Kidney glomerular epithelial cell (primary cell): Measurements from ENCODE around the gene C19orf85.

Source experiments
- DNase-seq: peaks from one replicate; lab custom pipeline; 2025; lab: John Stamatoyannopoulos, UW

The C19orf85 gene

DNA sequence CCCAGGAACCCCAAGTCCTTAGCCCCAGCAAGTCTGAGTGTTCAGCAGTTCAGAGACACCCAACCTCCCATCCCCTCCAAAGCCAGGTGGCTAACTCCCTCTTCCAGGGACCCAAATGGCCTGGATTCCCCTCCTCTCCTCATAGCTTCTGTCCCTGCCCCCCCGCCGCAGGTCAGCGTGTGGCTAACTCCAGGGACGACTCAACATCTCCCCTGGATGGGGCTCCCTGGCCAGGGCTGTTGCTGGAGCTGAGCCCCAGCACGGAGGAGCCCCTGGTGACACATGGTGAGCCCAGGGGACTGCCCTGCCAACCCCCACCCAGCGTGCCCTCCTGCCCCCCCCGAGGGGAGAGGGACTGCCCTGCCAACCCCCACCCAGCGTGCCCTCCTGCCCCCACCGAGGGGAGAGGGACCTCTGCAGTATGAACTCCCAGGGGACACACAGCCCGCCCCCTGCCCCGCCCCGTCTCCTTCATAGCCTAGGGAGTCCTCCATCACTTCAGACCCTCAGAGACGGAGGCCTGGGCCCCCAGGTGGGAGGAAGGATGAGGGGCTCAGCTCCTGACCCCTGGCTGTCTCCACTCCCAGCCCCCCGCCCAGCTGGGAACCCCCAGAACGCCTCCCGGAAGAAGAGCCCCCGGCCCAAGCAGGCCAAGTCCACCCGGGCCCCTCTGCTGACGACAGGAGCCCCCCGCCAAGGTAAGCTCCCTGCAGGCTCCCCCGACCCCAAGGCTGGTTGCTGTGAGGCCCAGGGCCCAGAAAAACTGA lies 25.3 kb upstream of the C19orf85 start:
- no peak for DNase-seq

DNA sequence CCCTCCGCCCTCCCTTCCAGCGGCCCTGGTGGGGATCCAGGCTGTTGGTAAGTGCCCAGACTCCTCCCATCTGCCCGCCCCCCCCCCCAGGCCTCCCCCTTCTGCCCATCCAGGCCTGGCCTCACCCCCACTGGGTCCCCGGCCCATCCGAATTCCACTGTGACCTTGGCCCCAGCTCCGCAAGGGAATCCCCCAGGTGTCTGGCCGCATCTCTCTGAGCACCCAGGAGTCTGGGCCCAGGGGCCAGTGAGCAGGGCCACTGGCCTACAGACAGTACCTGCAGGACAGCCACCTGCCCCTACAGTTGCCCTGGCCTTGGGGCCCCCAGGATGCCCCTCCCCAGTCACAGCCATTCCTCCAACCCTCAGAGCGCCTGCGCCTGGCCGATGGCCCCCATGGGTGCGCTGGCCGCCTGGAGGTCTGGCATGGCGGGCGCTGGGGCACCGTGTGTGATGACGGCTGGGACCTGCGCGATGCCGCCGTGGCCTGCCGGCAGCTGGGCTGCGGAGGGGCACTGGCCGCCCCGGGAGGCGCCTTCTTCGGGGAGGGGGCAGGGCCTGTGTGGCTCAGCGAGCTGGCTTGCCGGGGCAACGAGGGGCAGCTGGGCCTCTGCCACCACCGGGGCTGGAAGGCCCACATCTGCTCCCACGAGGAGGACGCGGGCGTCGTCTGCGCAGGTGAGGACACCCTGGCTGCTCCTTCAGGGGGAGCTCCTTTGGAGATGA lies 24.6 kb upstream of the C19orf85 start:
- DNase-seq, result no peak

DNA sequence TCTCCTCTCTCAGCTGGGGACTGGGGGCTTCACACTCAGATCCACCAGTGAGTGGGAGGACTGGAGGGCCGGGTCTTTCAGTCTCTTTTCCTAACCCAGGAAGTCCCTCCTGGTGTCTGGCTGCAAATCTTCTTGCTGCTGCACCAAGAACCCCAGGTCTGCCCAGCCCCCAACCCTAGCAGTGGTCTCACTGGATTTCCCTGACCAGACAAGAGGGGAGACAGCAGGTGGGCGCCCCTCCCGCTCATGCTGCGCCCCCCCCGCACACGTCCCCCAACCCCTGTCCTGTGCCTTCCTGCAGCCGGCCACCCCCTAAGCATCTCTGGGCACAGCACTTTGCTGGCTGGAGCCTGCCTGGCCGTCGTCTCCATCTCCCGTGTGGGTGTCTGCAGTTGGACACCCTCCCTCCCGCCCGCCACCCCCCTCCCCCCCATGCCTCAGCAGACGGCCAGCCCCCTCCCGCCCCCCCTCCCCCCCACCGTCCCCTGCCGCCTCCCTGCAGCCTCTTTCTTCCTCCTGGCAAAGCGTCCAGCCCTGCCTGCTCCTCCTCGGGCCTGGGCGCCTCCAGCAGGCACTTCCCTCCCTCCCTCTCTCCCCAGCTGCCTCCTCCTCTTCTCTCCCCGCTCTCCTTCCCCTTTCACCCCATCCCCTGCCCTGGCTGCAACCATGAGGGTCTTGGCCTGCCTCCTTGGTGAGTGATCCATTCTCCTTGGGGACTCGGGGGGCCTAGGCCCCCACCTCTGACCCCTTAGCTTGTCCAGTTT lies 23.6 kb upstream of the C19orf85 start, which contains the start of gene SSC5D:
TSS of gene SSC5D (plus strand) at position 513 of the 764 bp plus-strand sequence. CDS start at position 667, 154 bp downstream.
- DNase-seq, result no peak

DNA sequence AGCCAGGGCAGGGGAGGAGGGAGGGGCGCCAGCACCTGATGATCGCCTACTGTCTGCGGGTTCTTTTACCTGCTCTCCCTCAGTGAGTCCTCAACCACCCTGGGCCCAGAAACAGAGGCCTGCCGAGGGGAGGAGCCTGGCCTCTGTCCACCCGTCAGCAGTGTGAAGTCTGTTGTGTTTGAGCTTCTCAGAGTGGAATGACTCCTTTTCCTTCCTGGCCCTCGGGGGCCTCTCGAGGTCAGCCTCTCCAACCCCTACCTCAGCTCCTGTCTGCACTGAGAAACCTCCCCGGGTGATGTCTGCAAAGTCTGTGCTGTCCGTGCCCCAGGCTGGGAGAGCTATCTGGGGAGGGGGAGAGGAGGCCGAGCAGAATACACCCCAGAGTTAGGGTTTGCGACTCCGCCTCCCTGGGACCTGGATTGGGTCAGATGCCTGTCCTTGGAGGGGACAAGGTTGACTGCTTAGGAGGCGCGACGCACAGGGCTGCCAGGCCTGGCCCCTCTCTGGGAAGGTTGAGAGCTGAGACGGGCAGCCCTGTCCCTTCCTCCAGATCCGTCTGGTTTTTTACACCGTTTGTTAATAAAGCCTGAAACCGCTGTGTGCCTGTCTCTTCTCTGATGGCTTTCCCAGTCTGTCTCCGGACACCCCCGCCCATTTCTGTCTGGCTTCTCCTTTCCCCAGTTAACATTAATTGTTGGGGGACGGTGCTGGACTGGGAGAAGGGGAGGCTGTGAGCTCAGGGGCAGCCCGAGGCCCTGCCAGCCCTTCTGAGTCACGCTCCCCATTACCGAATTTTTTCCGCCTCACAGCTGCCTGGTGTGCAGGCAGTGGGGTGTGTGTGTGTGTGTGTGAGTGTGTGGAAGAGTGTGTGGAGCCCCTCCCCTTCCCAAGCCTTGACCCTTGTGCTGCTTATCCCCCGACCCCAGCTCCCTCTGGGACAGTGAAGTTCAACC lies 22.7 kb upstream of the C19orf85 start:
- peak; percentile 92 for DNase-seq

DNA sequence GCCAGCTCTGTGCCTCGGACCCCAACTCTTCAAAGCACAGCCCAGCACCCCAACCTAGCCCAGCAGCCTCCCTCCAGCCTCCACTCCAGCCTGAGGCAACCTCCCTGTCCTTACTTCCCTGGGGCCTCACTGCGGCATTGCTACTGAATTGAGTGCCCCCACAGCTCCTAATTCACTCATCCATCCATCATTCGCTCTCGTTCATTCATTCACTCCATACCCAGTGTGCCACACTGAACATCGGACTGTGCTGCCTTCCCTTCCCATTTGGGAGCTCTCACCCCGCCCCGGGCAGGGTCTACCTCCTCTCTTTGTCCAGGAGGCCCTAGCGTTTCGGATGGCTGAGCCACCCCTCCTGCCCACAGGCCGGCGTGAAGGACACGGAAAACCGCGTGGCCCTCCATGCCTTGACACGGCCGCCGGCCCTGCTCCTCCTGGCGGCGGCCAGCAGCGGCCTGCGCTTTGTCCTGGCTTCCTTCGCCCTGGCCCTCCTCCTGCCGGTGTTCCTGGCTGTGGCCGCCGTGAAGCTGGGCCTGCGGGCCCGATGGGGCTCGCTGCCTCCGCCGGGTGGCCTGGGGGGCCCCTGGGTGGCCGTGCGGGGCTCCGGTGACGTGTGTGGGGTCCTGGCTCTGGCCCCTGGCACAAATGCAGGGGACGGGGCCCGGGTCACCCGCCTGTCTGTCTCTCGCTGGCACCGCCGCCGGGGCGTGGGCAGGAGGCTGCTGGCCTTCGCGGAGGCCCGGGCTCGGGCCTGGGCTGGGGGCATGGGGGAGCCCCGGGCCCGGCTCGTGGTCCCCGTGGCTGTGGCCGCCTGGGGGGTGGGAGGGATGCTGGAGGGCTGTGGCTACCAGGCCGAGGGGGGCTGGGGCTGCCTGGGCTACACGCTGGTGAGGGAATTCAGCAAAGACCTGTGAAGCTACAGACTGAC lies 21.8 kb upstream of the C19orf85 start:
- DNase-seq, result no peak

DNA sequence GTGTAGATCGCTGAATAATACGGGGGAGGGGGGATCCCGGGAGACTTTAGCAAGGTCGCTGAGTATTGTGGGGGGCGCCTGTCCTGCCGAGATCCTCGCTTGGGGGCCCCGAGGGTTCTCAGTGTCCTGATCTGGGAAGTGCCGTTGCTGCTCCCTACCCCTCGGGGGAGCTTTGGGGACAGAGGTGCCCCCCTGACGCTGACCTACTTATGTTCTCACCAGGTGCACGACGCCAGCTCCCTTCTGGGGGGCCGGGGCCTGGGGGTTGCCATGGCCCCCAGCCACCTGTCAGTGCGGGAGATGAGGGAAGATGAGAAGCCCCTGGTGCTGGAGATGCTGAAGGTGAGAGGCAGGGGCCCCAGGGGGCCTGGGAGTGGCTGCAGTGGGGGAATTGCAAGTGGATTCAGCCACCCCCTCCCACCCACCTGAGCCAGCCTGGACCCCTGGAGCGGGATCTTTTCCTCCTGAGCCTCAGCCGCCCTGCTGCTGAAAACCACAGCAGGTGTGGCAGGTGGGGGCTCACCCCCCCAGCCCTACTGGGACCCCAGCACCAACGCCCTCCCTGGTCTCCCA lies 21.0 kb upstream of the C19orf85 start:
- DNase-seq, result no peak

DNA sequence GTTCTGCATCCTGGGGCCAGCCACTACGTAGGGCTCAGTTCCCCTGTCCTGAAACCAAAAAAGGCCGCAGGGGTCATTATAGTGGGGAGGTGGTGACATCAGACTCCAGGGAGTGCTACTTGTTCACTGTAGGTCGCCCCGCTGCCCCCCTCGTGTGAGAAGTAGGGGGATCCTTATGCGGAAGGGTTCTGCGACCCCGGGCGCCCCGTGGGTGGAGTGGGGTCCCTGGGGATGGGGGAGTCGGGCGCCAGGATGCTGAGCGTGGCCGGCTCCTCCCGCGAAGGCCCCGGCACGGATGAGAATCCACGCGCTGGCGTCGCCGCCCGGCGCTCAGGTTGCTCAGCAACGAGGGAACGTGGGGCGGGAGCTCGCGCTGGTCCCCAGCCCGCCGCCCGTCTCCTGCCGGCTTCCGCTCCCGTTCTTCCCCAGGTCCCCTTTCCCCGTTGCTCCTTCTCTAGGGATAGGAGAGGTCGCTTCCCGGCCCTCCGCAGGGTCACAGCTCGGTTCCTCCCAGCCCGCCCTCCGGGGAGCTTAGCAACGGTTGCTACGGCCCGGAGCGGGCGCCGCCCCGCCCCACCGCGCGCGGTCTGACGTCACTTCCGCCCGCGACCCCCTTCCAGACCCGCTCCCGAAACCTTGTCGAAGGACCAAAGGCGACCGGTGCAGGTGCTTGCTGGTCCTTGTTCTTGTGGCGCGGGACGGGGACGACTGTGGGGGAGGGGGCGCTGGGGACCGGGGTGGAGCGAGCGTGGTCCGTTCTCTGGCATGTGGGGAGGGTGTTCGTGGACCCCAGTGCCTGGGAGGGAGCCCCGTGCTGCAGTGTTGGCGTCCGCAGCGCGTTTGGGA lies 20.3 kb upstream of the C19orf85 start, which contains the start of gene NAT14:
TSS of gene NAT14 (plus strand) at position 596 of the 846 bp plus-strand sequence. CDS start 521 bp downstream, outside the sequence.
- peak; percentile 37 for DNase-seq

DNA sequence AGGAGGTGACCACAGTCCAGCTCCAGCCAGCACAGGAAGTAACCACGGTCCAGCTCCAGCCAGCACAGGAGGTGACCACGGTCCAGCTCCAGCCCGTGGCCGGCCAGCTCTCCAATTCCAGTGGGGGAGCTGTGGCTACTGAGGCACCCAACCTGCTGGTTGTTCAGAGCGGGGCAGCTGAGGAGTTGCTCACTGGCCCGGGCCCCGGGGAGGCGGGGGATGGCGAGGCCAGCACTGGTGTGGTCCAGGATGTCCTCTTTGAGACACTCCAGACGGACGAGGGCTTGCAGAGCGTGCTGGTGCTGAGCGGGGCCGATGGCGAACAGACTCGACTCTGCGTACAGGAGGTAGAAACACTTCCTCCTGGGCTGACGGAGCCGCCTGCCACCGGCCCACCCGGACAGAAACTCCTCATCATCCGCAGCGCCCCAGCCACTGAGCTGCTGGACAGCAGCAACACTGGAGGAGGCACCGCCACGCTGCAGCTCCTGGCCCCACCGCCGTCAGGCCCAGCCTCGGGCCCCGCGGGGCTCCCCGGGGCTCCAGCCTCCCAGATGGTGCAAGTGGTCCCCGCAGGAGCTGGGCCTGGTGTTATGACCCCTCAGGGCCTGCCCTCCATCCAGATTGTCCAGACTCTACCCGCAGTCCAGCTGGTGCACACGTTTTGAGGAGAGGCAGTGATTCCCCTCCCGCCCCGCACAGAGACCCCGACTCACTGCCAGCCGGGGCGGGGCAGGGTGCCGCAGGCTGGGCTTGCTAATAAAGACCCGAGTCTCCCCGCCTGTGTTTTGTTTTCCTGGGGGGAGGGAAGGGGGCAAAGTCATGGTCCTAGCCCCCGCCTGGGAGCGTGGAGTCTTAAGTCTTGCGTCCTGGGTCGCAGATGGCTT lies 19.4 kb upstream of the C19orf85 start:
- DNase-seq, result no peak

DNA sequence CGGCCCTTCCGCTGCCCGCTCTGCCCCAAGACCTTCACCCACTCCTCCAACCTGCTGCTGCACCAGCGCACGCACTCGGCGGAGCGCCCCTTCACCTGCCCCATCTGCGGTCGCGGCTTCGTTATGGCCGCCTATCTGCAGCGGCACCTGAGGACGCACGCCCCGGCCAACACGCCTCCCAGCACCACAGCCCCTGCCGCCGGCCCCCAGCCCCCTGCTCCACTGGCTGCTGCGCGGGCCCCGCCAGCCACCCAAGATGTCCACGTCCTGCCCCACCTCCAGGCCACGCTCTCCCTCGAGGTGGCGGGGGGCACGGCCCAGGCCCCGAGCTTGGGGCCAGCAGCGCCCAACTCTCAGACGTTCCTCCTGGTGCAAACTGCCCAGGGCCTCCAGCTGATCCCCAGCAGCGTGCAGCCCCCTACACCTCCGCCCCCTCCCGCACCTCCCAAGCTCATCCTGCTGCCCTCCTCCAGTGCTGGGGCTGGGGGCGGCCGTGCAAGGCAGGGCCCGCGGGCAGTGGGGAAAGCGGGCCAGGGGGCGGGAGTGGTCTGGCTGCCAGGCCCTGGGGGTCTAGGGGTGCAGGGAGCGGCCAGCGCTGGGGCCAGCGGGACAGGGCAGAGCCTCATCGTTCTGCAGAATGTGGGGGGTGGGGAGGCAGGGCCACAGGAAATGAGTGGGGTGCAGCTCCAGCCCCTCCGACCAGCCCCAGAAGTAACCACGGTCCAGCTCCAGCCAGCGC lies 18.6 kb upstream of the C19orf85 start:
- no peak for DNase-seq

DNA sequence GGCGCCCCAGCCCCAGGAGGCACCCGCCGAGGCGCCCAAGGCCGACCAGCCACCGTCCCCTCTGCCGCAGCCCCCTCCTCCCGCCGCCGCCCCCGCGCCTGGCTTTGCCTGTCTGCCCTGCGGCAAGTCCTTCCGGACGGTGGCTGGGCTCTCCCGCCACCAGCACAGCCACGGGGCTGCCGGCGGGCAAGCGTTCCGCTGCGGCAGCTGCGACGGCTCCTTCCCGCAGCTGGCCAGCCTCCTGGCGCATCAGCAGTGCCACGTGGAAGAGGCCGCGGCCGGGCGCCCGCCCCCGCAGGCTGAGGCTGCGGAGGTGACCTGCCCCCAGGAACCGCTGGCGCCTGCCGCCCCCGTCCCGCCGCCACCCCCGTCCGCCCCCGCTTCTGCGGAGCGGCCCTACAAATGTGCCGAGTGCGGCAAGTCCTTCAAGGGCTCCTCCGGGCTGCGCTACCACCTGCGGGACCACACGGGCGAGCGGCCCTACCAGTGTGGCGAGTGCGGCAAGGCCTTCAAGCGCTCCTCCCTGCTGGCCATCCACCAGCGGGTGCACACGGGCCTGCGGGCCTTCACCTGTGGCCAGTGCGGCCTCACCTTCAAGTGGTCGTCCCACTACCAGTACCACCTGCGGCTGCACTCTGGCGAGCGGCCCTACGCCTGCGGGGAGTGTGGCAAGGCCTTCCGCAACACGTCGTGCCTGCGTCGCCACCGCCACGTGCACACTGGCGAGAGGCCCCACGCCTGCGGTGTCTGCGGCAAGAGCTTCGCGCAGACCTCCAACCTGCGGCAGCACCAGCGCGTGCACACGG lies 17.8 kb upstream of the C19orf85 start:
- no peak for DNase-seq

DNA sequence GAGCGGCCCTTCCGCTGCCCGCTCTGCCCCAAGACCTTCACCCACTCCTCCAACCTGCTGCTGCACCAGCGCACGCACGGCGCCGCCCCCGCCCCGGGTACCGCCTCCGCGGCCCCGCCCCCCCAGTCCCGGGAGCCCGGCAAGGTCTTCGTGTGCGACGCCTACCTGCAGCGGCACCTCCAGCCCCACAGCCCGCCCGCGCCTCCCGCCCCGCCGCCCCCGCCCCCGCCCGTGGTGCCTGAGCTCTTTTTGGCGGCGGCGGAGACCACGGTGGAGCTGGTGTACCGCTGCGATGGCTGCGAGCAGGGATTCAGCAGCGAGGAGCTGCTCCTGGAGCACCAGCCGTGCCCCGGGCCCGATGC lies 17.2 kb upstream of the C19orf85 start:
- DNase-seq, result no peak

DNA sequence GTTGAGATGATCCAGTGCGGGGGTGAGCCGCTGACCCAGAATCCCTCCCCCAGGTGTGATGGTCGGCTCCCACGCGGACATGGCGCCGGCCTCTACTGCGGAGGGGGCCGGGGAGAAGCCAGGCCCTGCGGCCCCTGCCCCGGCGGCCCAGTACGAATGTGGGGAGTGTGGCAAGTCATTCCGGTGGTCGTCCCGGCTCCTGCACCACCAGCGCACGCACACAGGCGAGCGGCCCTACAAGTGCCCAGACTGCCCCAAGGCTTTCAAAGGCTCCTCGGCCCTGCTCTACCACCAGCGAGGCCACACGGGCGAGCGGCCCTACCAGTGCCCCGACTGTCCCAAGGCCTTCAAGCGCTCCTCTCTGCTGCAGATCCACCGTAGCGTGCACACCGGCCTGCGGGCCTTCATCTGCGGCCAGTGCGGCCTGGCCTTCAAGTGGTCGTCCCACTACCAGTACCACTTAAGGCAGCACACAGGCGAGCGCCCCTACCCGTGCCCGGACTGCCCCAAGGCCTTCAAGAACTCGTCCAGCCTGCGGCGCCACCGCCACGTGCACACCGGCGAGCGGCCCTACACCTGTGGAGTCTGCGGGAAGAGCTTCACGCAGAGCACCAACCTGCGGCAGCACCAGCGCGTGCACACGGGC lies 16.7 kb upstream of the C19orf85 start:
- DNase-seq, result no peak

DNA sequence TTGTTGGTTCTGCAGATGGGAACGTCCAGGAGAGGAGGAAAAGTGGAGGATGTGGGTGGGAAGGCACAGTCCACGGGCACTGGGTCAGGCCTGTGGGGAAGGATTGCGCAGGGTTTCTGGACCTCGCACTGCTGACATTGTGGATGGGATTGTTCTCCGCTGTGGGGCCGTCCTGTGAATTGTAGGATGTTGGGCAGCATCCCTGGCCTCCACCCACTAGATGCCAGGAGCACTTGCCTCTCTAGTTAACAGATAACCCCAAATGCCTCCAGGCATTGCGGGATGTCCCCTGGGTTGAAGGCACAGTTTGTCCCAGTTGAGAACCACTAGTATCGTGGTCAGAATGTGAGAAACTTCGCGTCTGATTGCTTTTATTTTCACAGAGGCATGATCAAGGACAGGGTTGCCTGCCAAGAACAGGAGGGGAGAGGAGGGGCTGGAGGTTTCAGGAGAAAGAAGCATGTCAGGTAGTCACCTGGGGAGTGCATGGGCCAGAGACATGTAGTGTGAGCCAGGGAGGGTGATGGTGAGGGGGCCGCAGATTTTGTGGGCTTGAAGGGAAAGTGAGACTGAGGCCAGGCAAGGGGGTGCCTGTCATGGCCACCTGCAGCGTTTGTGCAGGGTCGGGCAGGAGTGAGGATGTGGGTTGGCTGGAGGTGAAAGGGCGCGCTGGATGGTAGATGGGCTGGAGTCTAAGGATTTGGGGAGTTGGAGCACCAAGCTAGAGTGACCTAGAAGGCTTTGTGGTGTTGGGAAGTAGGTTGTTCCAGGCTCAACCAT lies 15.1 kb upstream of the C19orf85 start:
- DNase-seq, result peak; percentile 52

DNA sequence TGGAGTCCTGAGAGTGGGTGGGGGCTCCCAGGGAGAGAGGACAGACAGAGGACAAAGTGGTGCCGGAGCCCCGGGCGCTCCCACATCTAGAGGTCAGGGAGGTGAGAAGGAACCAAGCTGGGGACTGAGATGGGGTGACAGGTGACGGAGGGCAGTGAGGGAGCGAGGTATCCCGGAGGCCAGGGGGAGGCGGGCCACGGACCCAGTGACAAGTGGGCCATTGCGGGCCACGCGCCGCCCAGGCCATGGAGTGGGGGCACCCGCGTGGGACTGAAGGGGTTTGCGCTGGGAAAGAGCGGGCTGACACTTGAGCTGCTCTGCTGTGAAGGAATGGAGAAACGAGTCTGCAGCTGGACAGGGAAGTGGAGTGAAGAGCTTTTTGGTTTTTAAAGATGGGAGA lies 14.5 kb upstream of the C19orf85 start:
- no peak for DNase-seq

DNA sequence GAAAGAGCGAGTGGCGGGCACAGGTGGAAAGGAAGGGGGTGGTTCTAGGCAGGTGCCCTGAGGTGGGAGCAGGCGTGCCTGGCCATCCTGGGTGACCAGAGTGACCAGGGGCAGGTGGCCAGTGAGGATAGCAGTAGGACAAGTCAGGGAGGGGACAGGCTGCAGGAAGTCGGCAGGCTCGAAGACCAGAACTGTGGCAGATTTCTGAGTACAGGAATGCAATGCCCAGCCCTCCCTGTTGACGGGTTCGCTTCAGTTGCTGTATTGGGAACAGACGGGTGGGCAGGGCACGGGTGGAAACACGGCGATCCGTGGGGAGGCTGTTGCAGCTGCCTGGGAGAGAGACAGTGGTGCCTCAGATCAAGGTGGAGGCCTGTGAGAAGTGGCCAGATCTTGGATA lies 13.8 kb upstream of the C19orf85 start:
- no peak for DNase-seq
